ENCODE results near the gene WFS1.

DNA sequence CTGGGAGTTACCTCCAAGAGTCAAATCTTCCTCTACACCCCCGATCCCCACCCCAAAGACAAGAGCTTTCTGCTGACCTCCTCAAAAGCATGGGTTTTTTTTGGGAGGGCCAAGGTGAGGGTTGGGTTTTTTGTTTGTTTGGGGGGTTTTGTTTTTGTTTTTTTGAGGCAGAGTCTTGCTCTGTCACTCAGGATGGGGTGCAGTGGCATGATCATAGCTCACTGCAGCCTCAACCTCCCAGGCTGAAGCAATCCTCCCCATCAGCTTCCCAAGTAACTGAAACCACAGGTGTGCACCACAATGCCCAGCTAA is 18.7 kb upstream of the WFS1 start:
- no peak for TF ChIP-seq EZH2 (IDR thresholded peaks at IDR 0.05; ENCODE audit: low read length, missing control alignments)
- no peak for TF ChIP-seq CTCF (conservative IDR thresholded peaks at IDR 0.05 in 1 of 2, IDR thresholded peaks at IDR 0.05 in 1 of 2; ENCODE audit: low read depth in 1 of 2, low read length in 2 of 2)

All from fibroblast of lung (primary cell).